Fibroblast of skin of scalp (primary cell): Measurements from ENCODE around the gene LGSN.
"Not testable (repeated sequence)": the region's sequence is repeated elsewhere in the genome, so short reads cannot be mapped to it uniquely, and the experiment has no call there.

Experiments used
- DNase-seq: peaks from one replicate; pipeline ENCODE4 v3.0.0-alpha.2; 2013

LGSN gene

DNA sequence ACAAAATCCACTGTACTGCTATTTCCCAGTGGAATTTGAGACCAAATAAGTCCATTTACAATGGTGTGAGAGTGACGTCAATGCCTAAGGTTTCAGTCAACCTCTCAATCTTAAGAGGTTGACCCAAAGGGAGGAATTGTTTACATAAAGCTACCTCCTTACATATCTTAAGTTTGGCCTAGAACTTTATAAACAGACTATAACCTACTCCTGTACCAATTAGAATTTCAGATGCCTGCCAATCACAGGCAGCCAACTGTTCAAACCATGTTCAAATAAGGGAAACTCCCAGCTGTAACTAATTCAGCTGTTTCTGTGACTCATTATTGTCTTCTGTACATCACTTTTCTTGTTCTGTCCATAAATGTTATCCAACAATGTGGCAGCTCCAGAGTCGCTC is 14.5 kb downstream of the LGSN start:
- no peak for DNase-seq

DNA sequence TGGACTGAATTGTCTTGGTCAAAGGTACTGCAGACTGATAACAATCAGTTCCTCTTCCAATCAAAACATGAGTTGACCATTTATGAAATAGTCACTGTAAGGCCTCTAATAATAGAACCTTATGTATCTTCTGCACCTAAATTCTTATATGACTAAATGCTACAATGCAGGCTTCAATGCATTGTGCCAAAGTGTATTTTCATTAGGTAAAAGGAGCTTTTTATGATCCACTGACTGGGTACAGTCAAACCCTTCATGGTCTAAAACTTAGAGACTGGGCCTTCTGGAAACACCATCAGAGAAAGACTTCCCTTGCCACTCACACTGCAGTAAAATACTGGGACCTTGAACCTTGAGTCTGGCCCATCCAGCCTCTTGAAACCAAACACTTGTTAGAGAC is 16.3 kb downstream of the LGSN start:
- DNase-seq, result no peak

DNA sequence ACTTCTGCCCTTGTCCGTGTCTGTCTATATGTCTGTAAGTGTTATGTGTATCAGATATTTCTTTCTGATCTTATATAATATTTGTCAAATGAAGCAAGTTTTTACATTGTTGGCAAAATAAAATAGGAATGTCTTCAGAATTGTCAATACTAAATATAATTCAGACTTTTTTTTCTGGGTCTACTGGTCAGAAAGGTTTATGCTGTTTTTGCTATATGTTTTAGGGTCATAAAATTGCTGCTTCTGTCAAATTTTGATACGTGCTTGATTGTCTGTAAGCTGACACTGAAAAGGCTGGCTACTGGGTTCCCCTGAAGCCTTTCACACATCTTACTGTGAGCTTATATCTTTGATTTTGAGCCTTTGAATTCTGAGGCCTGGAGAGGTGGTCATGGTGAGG is 20.1 kb downstream of the LGSN start:
- DNase-seq, result no peak

DNA sequence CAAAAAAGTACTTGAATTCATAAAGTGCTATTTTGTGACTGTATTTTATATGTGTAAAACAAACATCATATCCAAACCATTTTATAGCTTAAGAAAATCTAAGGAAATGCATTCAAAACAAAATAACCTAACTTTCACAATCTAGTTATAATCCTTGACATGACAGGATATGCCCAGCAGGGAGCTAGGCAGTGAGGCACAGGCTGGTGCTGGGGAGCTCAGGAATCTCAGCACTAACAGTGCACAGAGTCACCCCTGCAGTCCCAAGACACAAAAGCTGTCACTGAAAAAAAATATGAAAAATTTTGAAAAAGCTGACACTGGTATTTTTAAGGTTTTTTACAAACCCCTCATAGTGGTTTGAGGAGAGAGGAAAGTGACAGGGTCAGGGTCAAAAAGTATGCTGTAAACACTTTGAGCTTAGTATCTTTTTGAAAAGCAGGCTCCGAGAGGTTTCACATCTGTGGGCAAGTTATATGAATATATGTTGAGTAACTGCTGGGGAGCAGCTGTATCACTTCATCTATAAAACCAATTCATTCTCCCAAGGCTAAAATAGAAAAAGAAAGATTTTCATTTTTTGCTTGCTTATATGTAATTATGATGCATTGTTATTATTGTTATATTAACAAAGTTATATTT is 24.1 kb downstream of the LGSN start:
- DNase-seq, result peak; percentile 8

DNA sequence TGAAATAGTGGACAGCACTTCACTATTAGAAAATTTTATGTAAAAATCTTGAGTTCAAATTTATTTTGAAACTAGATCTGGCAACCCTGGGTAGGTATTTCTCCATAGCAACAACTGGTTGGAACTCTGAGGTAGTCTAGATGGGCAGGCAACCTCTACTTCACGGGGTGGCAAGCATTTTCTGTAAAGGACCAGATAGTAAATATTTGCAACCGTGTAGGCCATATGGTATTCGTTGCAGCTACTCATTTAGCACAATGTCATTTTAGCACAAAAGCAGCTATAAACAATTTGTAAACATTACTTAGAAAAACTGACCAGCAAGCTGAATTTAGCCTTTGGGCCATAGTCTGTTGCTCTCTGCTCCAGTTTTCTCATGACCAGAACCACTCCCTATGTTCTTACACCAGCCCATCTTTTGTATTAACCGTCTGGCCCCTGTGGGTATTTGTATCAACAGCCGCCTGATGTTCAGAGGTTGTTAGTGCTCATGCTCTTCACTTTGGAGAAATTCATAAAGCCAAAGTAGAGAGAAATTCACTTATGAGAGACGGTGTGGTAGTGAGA is 29.2 kb downstream of the LGSN start:
- DNase-seq, result no peak

DNA sequence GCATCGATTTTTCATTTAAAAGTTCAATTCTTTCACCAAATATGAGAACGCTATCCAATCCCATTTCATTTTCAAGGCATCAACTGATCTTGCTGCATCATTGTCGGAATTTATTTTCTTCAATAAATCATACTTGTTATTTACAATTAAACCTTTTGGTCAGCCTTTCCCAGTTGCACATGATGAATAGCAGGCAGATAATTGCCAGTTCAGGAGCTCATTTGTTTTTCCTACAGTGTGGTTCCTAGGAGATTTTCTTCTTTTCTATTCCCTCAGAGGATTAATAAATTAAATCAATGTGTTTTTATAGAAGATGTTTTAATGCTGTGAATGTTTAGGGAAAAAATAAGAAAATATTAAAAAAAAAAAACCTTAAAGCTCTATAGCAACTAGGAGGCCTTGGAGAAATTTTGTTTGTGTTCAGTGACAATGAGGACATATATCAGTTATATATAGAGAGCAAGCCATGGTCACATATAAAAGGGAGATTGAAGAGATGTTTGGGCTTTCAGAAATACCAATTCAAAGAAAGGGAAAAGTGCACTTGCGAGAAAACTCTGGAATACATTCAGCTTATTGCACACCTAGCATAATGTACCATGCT is 30.4 kb downstream of the LGSN start:
- DNase-seq, result no peak

DNA sequence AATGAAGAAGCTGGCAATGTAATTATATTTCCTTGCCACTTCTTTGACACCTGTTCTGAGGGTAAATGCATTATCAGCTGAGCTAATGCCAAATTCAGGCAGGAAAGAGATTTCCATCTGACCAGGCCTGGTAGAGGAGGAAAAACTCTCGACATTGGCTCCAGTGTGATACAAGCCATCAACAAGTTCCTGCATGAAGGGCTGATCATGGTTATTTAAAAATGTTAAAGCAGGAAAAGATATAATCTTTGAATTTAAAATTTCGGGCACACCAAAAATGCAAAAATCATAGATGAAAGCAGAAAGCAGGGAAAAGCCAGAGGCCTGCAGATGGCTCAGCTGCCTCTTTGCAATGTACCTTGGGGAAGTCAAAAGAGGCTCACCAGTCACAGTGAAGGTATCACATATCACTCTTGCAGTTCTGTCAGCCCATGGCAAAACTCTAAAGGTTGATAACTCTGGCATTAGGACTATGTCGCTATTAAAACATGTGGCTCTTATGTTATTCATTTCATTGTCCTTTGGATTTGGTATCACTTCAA is 39.1 kb downstream of the LGSN start:
- no peak for DNase-seq

DNA sequence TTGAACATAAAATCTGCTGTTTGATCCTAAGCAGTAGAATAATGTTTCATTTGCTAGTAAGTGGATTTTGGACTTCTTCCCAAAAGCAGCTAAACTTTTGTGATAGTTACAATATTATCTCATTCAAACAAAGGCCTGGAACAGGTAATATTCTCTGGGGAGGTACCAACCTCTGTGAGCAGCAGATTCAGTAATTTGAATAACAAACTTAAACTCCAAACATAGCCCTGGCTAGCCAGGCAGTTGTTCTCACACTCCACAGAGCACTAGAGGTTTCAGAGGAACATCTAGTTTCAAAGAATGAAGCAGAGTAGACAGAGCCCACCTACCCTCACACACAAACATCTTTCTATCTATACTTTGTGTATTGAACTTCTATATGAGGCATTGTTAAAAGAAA is 40.9 kb downstream of the LGSN start:
- no peak for DNase-seq

DNA sequence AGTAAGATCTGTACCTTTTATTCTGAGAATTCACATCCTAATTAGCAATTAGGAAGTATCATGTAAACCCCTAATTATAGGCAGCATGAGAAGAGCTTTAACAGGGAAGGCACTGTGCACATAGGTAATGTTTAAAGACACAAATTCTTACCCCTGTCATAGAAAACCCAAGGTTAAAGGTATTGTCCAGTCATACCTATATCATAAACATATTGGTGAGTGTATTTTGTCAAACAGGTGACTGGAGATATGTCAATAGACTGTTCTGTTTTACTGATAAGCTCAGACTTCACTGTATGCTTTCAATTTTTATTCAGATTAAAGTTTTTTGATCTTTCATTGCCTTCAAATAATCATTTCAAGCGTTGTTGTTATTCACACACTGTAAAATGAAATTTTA is 43.8 kb downstream of the LGSN start:
- DNase-seq, result no peak

DNA sequence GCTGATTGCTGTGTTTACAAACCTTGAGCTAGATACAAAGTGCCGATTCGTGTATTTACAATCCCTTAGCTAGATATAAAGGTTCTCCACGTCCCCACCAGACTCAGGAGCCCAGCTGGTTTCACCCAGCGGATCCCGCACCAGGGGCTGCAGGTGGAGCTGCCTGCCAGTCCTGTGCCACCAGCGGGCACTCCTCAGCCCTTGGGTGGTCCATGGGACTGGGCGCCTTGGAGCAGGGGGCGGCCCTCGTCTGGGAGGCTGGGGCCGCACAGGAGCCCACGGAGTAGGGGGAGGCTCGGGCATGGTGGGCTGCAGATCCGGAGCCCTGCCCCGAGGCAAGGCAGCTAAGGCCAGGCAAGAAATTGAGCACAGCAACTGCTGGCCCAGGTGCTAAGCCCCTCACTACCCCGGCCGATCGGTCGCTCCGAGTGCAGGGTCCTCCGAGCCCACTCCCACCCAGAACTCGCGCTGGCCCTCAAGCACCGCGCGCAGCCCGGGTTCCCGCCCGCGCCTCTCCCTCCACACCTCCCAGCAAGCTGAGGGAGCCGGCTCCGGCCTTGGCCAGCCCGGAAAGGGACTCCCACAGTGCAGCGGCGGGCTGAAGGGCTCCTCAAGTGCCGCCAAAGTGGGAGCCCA is 44.9 kb downstream of the LGSN start:
- not testable (repeated sequence) for DNase-seq

DNA sequence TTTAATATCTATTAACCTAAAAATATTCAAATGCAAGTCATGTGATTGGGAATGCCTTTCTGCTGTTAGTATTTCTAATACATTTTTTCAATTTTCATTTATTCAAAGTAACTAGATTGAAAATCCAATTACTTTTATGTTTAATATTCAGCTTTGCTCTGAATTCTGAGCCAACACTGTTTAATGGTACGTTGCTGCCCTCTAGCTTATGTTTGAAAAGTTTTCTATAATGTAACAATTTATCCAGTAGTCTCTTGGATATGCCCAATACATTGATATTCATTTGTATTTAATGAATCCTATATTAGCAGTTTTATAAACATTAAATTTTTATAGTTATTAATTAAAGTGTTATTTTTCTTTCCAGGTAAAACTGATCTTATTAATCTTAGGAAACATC is 47.4 kb downstream of the LGSN start:
- peak; percentile 24 for DNase-seq

DNA sequence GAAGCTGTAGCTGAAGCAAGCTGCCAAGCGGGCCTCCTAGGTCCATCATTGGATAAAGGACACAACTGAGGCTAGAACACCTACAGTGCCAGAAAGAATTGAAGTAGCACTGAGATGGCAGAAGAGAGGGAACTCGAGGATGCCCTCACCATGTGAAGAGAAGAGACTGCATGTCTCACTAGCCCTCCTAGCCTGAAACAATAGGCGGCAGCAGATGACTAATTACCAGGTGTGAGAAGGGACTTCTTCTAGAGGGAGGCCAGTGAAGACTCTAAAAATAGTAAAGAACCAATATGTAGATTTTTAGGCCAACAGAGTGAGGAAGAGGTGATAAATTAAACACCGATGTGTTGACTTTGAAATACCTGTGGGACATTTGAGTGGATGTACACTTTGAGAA is 50.3 kb downstream of the LGSN start:
- DNase-seq, result no peak

DNA sequence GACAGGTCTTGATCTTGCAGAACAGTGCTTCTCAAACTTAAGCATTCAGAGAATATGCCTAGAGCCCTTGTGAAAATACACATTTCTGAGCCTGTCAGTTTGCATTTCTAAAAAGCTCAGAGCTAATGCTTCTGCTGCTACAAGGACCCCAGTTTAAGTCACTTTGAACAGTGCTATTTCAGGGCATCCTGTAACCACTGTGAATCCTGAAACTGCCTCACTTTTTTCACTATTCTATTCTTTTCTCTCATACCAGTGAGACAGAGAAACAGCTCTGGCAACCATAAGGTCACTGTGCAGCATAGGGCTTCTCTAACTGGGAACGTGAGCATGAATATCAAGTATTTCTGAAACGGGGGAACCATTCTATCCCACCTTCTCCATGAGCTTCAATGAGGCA is 51.2 kb downstream of the LGSN start:
- DNase-seq, result no peak

DNA sequence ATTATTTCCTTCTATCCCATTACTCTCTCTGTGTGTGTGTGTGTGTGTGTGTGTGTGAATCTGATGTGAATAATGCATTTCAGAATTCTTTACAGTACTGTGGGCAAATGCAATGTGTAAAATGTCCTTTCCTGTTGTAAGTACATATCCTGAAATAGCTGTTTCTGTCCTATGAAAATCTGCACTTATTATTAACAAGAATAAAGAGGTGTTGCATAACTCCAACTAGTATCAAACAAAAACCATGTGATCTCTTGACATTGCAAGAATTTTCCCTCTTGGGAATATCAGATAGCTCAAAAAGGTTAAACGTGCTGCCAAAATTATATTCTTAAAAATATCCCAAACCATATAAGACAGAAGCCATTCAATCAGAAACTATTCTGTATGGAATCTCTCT is 52.0 kb downstream of the LGSN start:
- DNase-seq, result no peak

DNA sequence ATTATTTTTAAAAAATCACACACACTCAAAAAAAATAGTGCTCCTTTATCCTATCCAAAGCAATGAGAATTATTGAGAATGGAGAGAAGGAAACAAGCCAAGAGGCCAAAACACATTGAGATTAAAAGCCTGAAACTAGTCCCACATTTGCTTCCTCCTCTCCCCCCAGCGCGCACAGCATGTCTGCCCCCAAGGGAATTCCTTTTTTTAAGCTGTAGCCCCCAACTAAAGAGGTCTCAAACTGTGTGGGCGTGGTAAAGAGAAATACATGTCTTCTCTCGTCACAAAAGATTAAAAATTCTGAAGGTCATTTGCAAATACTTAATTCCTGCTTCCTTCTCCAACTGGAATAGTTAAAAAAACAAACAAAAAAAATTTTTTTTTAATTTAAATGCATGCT is 52.7 kb downstream of the LGSN start:
- DNase-seq, result no peak

DNA sequence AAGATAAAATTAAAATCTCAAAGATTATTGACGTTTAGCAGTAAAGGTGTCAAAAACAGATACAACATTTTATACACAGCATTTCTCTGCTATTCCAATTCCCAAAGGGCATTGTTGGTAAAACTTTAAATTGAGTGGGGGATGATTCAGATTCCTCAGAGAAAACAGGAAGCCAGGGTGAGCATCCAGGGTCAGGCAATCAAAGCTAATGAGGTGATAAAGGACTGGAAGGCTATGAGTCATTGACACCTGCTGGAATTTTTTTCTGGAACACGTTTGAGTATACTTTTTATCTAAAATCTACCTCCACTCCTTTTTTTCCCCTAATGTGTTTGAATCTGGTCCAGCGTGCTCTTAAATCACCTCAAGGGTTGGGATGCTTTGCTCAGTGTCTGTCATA is 56.3 kb downstream of the LGSN start:
- no peak for DNase-seq

DNA sequence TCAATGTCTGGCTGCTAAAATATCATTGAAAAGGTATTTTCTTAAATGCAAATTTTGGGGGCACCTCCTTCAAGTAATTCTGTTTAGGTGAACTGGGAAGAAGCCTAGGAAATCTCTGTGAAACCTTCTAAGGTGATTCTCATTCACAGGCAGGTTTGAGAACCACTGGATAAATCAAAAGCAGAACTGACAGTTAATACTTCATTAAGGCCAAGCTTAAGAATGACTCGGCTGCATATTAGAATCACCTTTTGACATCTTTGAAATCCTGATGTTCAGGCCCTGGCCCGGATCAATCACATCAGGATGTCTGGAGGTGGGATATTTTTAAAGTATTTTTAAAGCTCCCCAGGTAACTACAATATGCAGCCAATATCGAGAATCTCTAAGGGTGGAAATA is 58.0 kb downstream of the LGSN start:
- no peak for DNase-seq

DNA sequence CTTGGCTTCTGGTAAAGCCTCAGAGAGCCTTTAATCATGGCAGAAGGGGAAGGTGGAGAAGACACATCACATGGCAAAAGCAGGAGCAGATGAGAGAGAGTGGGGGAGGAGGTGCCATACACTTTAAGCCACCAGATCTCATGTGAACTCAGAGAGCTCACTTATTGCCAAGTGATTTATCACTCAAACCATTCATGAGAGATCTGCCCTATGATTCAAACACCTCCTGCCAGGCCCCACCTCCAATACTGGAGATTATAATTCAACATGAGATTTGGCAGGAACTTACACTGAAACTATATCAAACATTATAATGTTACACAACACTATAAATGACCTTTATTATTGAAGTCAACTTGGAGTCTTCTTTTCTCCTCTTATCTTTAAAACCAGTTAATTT is 60.6 kb downstream of the LGSN start:
- no peak for DNase-seq

DNA sequence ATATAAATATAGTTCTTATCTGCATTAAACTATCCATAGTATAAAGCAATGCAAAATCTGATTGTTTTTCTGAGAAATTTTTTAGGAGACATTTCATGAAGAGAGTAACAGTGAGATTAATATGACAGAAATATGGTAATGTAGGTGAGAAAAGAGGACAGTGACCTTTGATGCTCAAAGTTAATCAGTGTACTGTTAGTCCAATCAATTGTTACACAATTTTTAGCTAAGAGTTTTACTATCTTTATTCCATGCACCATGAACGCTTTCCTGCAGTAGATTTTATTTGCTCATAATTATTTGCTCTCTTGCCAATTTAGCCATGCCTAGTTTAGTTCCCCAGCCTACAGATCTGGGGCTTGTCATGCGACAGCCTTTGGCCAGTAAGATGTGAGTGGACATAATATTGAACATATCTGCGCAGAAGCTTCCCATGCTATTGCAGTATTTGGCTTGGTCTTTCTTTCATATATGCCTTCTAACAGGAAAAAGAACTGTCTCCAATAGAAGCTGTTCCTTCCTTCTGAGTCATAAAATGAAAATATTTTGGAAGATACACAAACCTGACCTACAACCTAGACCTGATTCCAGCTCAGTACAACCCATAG is 69.8 kb downstream of the LGSN start:
- DNase-seq, result no peak

DNA sequence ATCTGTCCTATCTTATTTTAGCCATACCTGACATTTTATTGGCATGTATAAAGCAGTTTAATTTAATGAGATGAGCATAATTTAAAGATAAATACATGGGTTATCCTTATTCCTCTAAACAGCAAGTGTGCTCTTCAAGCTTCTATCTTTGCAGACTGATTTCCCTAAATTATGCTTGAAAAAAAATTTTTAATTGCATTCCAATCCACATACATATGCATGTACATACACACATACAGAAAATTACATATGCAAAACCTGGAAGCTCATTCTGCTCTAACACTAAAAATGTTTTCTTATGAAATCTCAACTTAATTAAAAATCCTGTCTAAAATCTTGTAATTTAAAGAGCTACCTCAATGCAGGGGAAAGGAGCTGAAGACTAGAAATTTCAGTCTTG is 73.2 kb downstream of the LGSN start:
- DNase-seq, result no peak

DNA sequence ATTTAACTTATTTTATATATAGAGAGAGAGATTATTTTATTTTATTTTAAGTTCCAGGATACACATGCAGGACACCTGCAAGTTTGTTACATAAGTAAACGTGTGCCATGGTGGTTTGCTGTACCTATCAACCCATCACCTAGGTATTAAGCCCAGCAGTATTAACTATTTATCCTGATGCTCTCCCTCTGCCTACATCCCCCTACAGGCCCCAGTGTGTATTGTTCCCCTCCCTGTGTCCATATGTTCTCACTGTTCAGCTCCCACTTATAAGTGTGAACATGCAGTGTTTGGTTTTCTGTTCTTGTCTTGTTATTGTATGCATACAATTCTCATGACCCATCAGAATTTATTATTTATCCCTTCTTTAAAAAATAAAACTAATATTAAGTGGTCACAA is 73.9 kb downstream of the LGSN start:
- no peak for DNase-seq

DNA sequence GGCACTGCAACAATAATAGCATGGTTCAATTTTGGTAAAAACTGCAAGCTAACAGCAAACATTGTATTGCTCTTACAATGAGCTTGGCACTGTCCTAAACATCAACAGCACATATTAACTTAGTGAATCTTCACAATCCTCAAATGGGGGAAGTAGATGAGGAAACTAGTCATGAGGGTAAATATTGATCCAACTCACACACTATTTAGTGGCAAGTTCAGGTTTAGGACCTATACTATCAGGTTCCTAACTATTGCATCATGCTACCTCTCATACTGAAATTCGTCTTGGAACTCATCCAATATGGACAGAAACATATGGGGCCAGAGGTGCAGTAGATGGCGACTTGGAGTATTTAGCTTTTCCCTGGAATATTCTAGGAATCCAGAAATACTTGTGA is 74.4 kb downstream of the LGSN start:
- DNase-seq, result no peak

DNA sequence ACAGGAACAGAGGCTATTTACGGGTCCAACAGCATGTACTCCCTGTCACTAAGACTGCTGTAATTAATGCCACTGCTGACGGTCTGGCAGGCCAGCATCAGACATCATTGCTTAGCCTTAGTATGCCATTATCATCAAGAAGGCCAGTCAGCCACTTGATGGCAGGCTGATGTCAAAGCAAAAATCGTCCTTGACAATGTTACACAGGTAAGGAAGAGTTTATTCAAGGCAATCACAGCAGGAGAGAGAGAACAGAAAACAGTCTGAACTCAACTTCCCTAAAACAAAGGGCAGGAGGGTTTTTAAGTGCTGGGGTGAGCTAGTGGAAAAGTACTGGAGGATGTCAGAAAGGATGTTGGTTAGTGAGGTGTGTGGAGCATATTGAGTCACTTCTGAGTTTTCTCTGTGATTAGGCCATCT is 83.4 kb downstream of the LGSN start:
- DNase-seq, result no peak
